Measurements from ENCODE around the gene RDH5. TPM values are rescaled to one million over a fixed set of nuclear protein-coding genes. Genes with fewer than 3 reads are reported as not detected.

The RDH5 gene
- total RNA-seq, 1 experiment from 2014 or later, result 6.2 TPM

DNA sequence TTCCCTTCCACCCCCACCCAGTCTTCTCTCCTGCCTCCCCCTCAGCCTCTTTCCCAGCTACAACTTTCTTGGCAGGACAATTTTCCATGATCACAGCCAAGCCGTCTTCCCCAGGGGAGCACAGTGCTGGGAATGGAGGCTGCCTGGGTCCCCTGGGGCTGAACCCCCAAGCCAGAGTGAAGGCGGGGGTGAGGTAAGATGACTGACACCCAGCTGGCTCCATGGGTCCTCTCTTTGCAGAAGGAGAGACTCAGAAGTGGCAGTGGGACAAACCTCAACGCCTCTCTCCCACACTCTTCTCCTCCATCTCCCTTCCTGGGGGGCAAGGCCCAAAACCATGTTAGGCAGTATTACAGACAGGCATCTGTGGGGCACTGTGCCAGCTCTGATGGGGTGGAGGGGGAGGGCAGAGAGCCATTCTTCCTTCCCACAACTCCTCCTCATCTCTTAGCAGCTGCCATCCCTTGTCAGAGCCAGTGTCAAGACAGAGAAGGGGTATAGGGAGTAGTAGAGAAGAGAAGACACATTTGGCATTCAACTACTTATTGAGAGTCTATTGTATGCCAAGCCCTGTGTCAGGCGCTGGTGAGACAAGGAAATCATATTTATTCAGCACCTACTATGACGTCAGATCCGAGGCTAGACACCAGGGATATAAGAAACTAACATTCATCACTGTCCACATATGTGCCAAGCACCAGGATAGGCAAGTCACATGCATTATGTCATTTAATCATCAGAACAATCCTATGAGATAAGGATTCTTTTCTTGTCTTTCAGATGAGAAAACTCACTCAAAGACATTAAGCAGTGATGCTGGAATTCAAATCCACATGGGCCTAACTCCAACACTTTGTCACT, 16.1 kb upstream of the RDH5 start:
- intact Hi-C loops (cut with micrococcal nuclease), result no loop called here
- Histone ChIP-seq H3K9me3 (ENCODE audit: control insufficient read depth in 1 of 2, insufficient read depth in 1 of 2, low read depth in 1 of 2, low read length in 2 of 2) (no peaks in the 10 kb centered on the region), H3K4me2 (ENCODE audit: low read length) (no peak overlapping the region), H3K4me3 (replicated peaks in 1 of 2; ENCODE audit: low read depth in 1 of 2, low read length in 2 of 2) (no peak overlapping the region), H3K9ac (ENCODE audit: low read length) (no peak overlapping the region), H3K36me3 (ENCODE audit: control insufficient read depth in 1 of 2, insufficient read depth in 2 of 2, low read length in 2 of 2) (no peaks in the 10 kb centered on the region), H3K27me3 (ENCODE audit: insufficient read depth, low read length) (peaks cover 10% of the 10 kb centered on the region; the same call in 1 of the 2 replicates), H3K27ac (ENCODE audit: low read depth, low read length) (no peak overlapping the region), H4K20me1 (ENCODE audit: insufficient read depth) (no peaks in the 10 kb centered on the region), H2AFZ (ENCODE audit: low read depth, low read length, poor library complexity, severe bottlenecking) (no peak overlapping the region), H3K4me1 (ENCODE audit: control insufficient read depth in 1 of 2, insufficient read depth in 2 of 2, low read length in 2 of 2) (peaks cover 4 to 18% of the 10 kb centered on the region in 2 experiments; a peak in 3 of 4 replicates), H3K79me2 (ENCODE audit: insufficient read depth, low read length) (no peaks in the 10 kb centered on the region), H3K9me2 (ENCODE audit: insufficient read depth) (no peaks in the 10 kb centered on the region)
- BruUV-seq (replicated peaks), result no TSS peak
- RAD21 ChIA-PET (ENCODE audit: low non-redundant PET in 1 of 2, low total read pairs in 2 of 2, uncharacterized antibody in 2 of 2, unreplicated experiment in 2 of 2), result no interaction called here
- CTCF ChIA-PET, result interaction anchor here (0.6 to 2.9 kb wide), 2 partner anchors 8 to 23 kb away, joined by 4 to 12 read pairs; a partner anchor contains a TSS
- DNase-seq (ENCODE audit: low read depth, low spot score), result no peak
- no peak for TF ChIP-seq POLR2AphosphoS5 (IDR thresholded peaks at IDR 0.05; ENCODE audit: low read depth, low read length)
- TF ChIP-seq JUND (IDR thresholded peaks at IDR 0.05), result no peak
- TF ChIP-seq EGR1 (IDR thresholded peaks at IDR 0.05; ENCODE audit: low read depth), result no peak
- TF ChIP-seq POLR2A (IDR thresholded peaks at IDR 0.05; ENCODE audit: borderline replicate concordance, extremely low read depth, insufficient read depth, insufficient read length), result no peak
- no peak for TF ChIP-seq EZH2 (IDR thresholded peaks at IDR 0.05)
- TF ChIP-seq FOSL1 (IDR thresholded peaks at IDR 0.05; ENCODE audit: low read depth), result no peak
- POLR2A ChIA-PET, result no interaction called here
- ATAC-seq, result no peak

- ChIA-PET CTCF (interaction anchor here (0.7 to 2.9 kb wide), 8 partner anchors 9 to 58 kb away, joined by 3 to 19 read pairs (median 4); partner anchors contain the start of genes BLOC1S1 and RDH5), POLR2A (no interaction called here), RAD21 (ENCODE audit: low non-redundant PET in 1 of 2, low total read pairs in 2 of 2, uncharacterized antibody in 2 of 2, unreplicated experiment in 2 of 2) (no interaction called here)
- H3K27me3 ChIP-seq (ENCODE audit: insufficient read depth, low read length), result peaks cover 15% of the 10 kb centered on the region; the same call in 1 of the 2 replicates
- H3K27ac ChIP-seq (ENCODE audit: low read depth, low read length), result no peak overlapping the region
- H3K79me2 ChIP-seq (ENCODE audit: insufficient read depth, low read length), result no peaks in the 10 kb centered on the region
- no peak for DNase-seq (ENCODE audit: low read depth, low spot score)
- no peak overlapping the region for H2AFZ ChIP-seq (ENCODE audit: low read depth, low read length, poor library complexity, severe bottlenecking)
- no peak overlapping the region for H3K4me3 ChIP-seq (replicated peaks in 1 of 2; ENCODE audit: low read depth in 1 of 2, low read length in 2 of 2)
- H3K4me2 ChIP-seq (ENCODE audit: low read length), result no peak overlapping the region
- no peaks in the 10 kb centered on the region for H3K36me3 ChIP-seq (ENCODE audit: control insufficient read depth in 1 of 2, insufficient read depth in 2 of 2, low read length in 2 of 2)
- intact Hi-C loops (cut with micrococcal nuclease), result no loop called here
- H3K9me3 ChIP-seq (ENCODE audit: control insufficient read depth in 1 of 2, insufficient read depth in 1 of 2, low read depth in 1 of 2, low read length in 2 of 2), result no peaks in the 10 kb centered on the region
- ATAC-seq, result no peak
- no peak overlapping the region for H3K9ac ChIP-seq (ENCODE audit: low read length)
- no TSS peak for BruUV-seq (replicated peaks)
- no peaks in the 10 kb centered on the region for H4K20me1 ChIP-seq (ENCODE audit: insufficient read depth)
- H3K9me2 ChIP-seq (ENCODE audit: insufficient read depth), result no peaks in the 10 kb centered on the region
- peaks cover 4 to 18% of the 10 kb centered on the region in 2 experiments; a peak in 3 of 4 replicates for H3K4me1 ChIP-seq (ENCODE audit: control insufficient read depth in 1 of 2, insufficient read depth in 2 of 2, low read length in 2 of 2)
- TF ChIP-seq EZH2 (IDR thresholded peaks at IDR 0.05) (no peak), SP1 (IDR thresholded peaks at IDR 0.05; ENCODE audit: low read depth) (no peak), CBX3 (IDR thresholded peaks at IDR 0.05; ENCODE audit: low read depth) (no peak), YY1 (IDR thresholded peaks at IDR 0.05; ENCODE audit: extremely low read depth, insufficient replicate concordance, low read depth, low read length) (no peak), ZFX (IDR thresholded peaks at IDR 0.05) (no peak), EGR1 (IDR thresholded peaks at IDR 0.05; ENCODE audit: low read depth) (no peak), ZNF274 (IDR thresholded peaks at IDR 0.05; ENCODE audit: low read depth, low read length) (no peak), POLR2A (IDR thresholded peaks at IDR 0.05; ENCODE audit: borderline replicate concordance, extremely low read depth, insufficient read depth, insufficient read length) (no peak)
Observed at GRCh38 chr12:55704824-55705718, 15.1 kb upstream of the RDH5 start.
